Transverse colon (tissue), 4 donors: ENCODE results near the gene MRPL32. TPM values are rescaled to one million over a fixed set of nuclear protein-coding genes. Genes with fewer than 3 reads are reported as not detected.

Experiments
- DNase-seq: peaks from one replicate; pipeline ENCODE4 v3.0.0-alpha.2; 2019
- H3K27ac ChIP-seq, 4 donors: fragments of 200-600 bp; sonication (generic); 2 replicates each; pipeline ENCODE4 v1.5.1; 2016 to 2018; ENCODE audit warnings: inconsistent platforms in 4 of 4
- H3K27me3 ChIP-seq: fragments of 200-600 bp; sonication (generic); 2 replicates; pipeline ENCODE4 v1.5.1; 2017; ENCODE audit warnings: inconsistent platforms
- H3K36me3 ChIP-seq, 4 donors: fragments of 200-600 bp; sonication (generic); 2 replicates each; pipeline ENCODE4 v1.5.1; 2017 to 2019; ENCODE audit warnings: inconsistent platforms in 4 of 4
- H3K4me1 ChIP-seq, 4 donors: fragments of 200-600 bp; sonication (generic); 2 replicates each; pipeline ENCODE4 v1.5.1; 2017 to 2020; ENCODE audit warnings: inconsistent platforms in 4 of 4
- H3K4me3 ChIP-seq, 4 donors: fragments of 200-600 bp; sonication (generic); 1 replicate in 1 of 4; 2 replicates in 3 of 4; pipeline versions ENCODE4 v1.5.1 to v1.6.1; 2017 to 2019; ENCODE audit warnings: inconsistent platforms in 4 of 4
- H3K9me3 ChIP-seq, 2 donors: fragments of 200-600 bp; sonication (generic); 2 replicates each; pipeline ENCODE4 v1.5.1; 2017 to 2019; ENCODE audit warnings: inconsistent platforms in 2 of 2
- CTCF ChIP-seq, 5 experiments: fragments of 200-600 bp in 3 of 5; fragments of 450-650 bp in 2 of 5; sonication (generic) in 3 of 5; IDR thresholded peaks; 1 replicate in 2 of 5; 2 replicates in 3 of 5; pipeline ENCODE4 v1.5.1; 2016 to 2017; ENCODE audit warnings: antibody characterized with exemption in 5 of 5, inconsistent platforms in 3 of 5, mild to moderate bottlenecking in 2 of 5, moderate library complexity in 1 of 5
- EP300 ChIP-seq: sonication (generic); formaldehyde crosslinking; IDR thresholded peaks from one replicate; pipeline ENCODE4 v1.6.1; 2017; ENCODE audit warnings: antibody characterized with exemption, low read depth
- POLR2A ChIP-seq: fragments of 450-650 bp; IDR thresholded peaks from one replicate; pipeline ENCODE4 v1.6.1; 2016; ENCODE audit warnings: antibody characterized with exemption, mild to moderate bottlenecking, moderate library complexity
- POLR2AphosphoS5 ChIP-seq, 3 donors: sonication (generic); formaldehyde crosslinking; IDR thresholded peaks; one replicate each; pipeline ENCODE4 v1.6.1; 2016; ENCODE audit warnings: antibody characterized with exemption in 3 of 3
- WGBS, 2 donors: methylation state at CpG; one replicate each; pipeline ENCODE4 v1.1.5; 2018; ENCODE audit warnings: low coverage in 1 of 2; 5-methylcytosine and 5-hydroxymethylcytosine counted together
- in situ Hi-C, 4 donors: fragments of 200-750 bp; cut with MboI; loops; one replicate each; pipeline versions ENCODE4 v1.15.0 to v1.15.1; 2017; ENCODE audit warnings: low sequenced_read_pairs in 3 of 4, low pct_ligation_motif_present in 1 of 4, low pct_unique_long_range_greater_than_20kb in 1 of 4
- intact Hi-C: fragments of 100-400 bp; cut with DNase I; formaldehyde crosslinking; loops from one replicate; pipeline ENCODE4 v1.15.1; 2023; ENCODE audit warnings: low total_unique reads
- total RNA-seq, 4 donors: library from RNA; depleted of rRNA; stranded (reverse); fragments of >200 nt; gene quantifications; one replicate each; pipeline ENCODE4 v1.1.0, GENCODE V29; 2016

The MRPL32 gene
- total RNA-seq, 4 donors from 2014 or later, result 22.5 to 49.4 (median 36.4) TPM

- WGBS, 2 donors, result 81 to 100% methylated on average over 2 to 9 of the region's 9 CpGs
- intact Hi-C loops, result no loop called here
Observed at GRCh38 chr7:42893346-42894240, 38.6 kb upstream of the MRPL32 start.

GRCh38 chr7:42900842-42901241 is 31.3 kb upstream of the MRPL32 start:
- DNase-seq, result no peak
- H3K27ac ChIP-seq, result no peak overlapping the region
- H3K27me3 ChIP-seq, result no peaks in the 10 kb centered on the region
- intact Hi-C loops, result no loop called here
- no peaks in the 10 kb centered on the region for H3K4me1 ChIP-seq
- in situ Hi-C loops, result no loop called here
- no peaks in the 10 kb centered on the region for H3K36me3 ChIP-seq
- TF ChIP-seq POLR2A (no peak), POLR2AphosphoS5 (IDR thresholded peaks at IDR 0.05) (no peak), EP300 (no peak), CTCF (IDR thresholded peaks at IDR 0.05) (no peak)
- no peak overlapping the region for H3K4me3 ChIP-seq
- no peaks in the 10 kb centered on the region for H3K9me3 ChIP-seq

More at GRCh38 chr7:42893346-42894240, 38.6 kb upstream of the MRPL32 start:
- no peak for DNase-seq
- H3K27ac ChIP-seq, result no peak overlapping the region
- TF ChIP-seq POLR2A, result no peak
- no peak for TF ChIP-seq CTCF (IDR thresholded peaks at IDR 0.05)
- TF ChIP-seq EP300, result no peak
- TF ChIP-seq POLR2AphosphoS5 (IDR thresholded peaks at IDR 0.05), result no peak
- peaks cover 0 to 8% (median 3%) of the 10 kb centered on the region in 4 donors for H3K4me1 ChIP-seq
- in situ Hi-C loops, result no loop called here
- H3K27me3 ChIP-seq, result no peaks in the 10 kb centered on the region
- no peaks in the 10 kb centered on the region for H3K36me3 ChIP-seq
- H3K4me3 ChIP-seq, result no peak overlapping the region
- no peaks in the 10 kb centered on the region for H3K9me3 ChIP-seq

GRCh38 chr7:42902331-42902730 is 29.8 kb upstream of the MRPL32 start:
- Histone ChIP-seq H3K27ac (no peak overlapping the region), H3K27me3 (no peaks in the 10 kb centered on the region), H3K9me3 (no peaks in the 10 kb centered on the region), H3K4me3 (no peak overlapping the region), H3K36me3 (no peaks in the 10 kb centered on the region), H3K4me1 (no peaks in the 10 kb centered on the region)
- WGBS, 2 donors, result 49 to 59% methylated on average over 3 of the region's 3 CpGs
- intact Hi-C loops (no loop called here), in situ Hi-C loops (no loop called here)
- TF ChIP-seq EP300 (no peak), POLR2AphosphoS5 (IDR thresholded peaks at IDR 0.05) (no peak), POLR2A (no peak), CTCF (IDR thresholded peaks at IDR 0.05) (no peak)
- DNase-seq, result no peak

DNA sequence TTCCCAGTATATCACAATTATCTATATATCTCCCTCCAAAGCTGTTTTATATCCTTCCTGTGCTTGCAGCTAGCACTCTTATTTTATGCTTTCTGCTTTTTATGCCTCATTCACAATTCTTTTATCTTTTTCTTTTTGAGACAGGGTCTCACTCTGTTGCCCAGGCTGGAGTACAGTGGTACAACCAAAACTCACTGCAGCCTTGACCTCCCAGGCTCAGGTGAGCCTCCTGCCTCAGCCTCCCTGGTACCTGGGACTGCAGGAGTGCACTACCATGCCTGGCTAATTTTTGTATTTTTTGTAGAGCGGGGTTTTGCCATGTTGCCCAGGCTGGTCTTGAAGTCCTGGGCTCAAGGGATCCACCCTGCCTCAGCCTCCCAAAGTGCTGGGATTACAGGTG is 26.0 kb upstream of the MRPL32 start:
- peaks cover 5 to 25% (median 8%) of the 10 kb centered on the region in 4 donors for H3K4me1 ChIP-seq
- H3K27me3 ChIP-seq, result no peaks in the 10 kb centered on the region
- TF ChIP-seq EP300, result no peak
- no peak for TF ChIP-seq POLR2A
- no peak for TF ChIP-seq CTCF (IDR thresholded peaks at IDR 0.05)
- TF ChIP-seq POLR2AphosphoS5 (IDR thresholded peaks at IDR 0.05), result no peak
- 75 to 91% methylated on average over 1 of the region's 1 CpG for WGBS, 2 donors
- no peak for DNase-seq
- no peak overlapping the region for H3K27ac ChIP-seq
- H3K36me3 ChIP-seq, result no peaks in the 10 kb centered on the region
- in situ Hi-C loops (no loop called here), intact Hi-C loops (no loop called here)
- no peak overlapping the region for H3K4me3 ChIP-seq
- H3K9me3 ChIP-seq, result no peaks in the 10 kb centered on the region
